ENCODE data around the gene ILKAP. TPM values are rescaled to one million over a fixed set of nuclear protein-coding genes. Genes with fewer than 3 reads are reported as not detected.

The ILKAP gene
- total and polyA plus RNA-seq, 2 of the 4 experiments (the other 2 are of a cell fraction): 13.3 to 44.2 TPM

GRCh38 chr2:238159661-238160205 lies 43.8 kb downstream of the ILKAP start:
- BruUV-seq (replicated peaks): no TSS peak
- Histone ChIP-seq H3K79me1 (ENCODE audit: low read depth in 1 of 2, low read length in 2 of 2) (no peaks in the 10 kb centered on the region; a peak in 1 of 4 replicates), H3K27me3 (ENCODE audit: control insufficient read depth, insufficient read depth, low read length) (peaks cover 2% of the 10 kb centered on the region; the same call in 1 of the 2 replicates), H2AFZ (replicated peaks; ENCODE audit: low read length, poor library complexity) (no peak overlapping the region), H3K27ac (ENCODE audit: insufficient read depth, low read length) (no peak overlapping the region), H3K4me3 (ENCODE audit: insufficient read depth, low read depth, low read length) (peak overlapping the region; percentile 44; the same call in 1 of the 2 replicates), H3K56ac (ENCODE audit: extremely low read depth, insufficient read depth, low read length) (no peak overlapping the region), H4K91ac (ENCODE audit: insufficient read depth, low read depth, low read length) (no peak overlapping the region), H3K4ac (ENCODE audit: low read depth, low read length) (peak overlapping the region; percentile 7; the same call in 1 of the 2 replicates), H3K23ac (ENCODE audit: low read depth, low read length) (no peak overlapping the region), H2BK20ac (ENCODE audit: low read depth, low read length) (no peak overlapping the region), H2BK15ac (ENCODE audit: low read depth, low read length) (no peak overlapping the region), H3K14ac (replicated peaks; ENCODE audit: low read depth, low read length) (no peak overlapping the region), H3K9me1 (ENCODE audit: insufficient read depth, low read length) (0 out of 2 replicates have a peak, but pooled peaks cover 3% of the 10 kb centered on the region), H3K36me3 (ENCODE audit: control insufficient read depth, insufficient read depth, low read length) (no peaks in the 10 kb centered on the region), H2AK5ac (ENCODE audit: low read depth, low read length) (no peak overlapping the region; the same call in 1 of the 2 replicates), H3K18ac (ENCODE audit: low read depth, low read length) (no peak overlapping the region), H2AK9ac (replicated peaks; ENCODE audit: low read depth, low read length, poor library complexity) (no peak overlapping the region), H3K9me3 (ENCODE audit: control insufficient read depth, insufficient read depth, low read length) (no peaks in the 10 kb centered on the region), H4K20me1 (ENCODE audit: insufficient read depth, low read length) (no peaks in the 10 kb centered on the region), H3K4me2 (ENCODE audit: low read depth, low read length) (peak overlapping the region; percentile 80; the same call in 1 of the 2 replicates), H3K9ac (ENCODE audit: low read depth, low read length) (peak overlapping the region; percentile 20; the same call in 1 of the 2 replicates), H3K4me1 (ENCODE audit: control insufficient read depth, insufficient read depth, low read length) (peaks cover 19% of the 10 kb centered on the region), H2BK5ac (ENCODE audit: low read depth, low read length, poor library complexity, severe bottlenecking) (no peak overlapping the region), H4K8ac (ENCODE audit: low read depth in 2 of 2, low read length in 2 of 2) (no peak overlapping the region), H2BK120ac (ENCODE audit: low read depth, low read length) (0 out of 2 replicates have a peak overlapping the region, but pooled peaks have one; percentile 5), H4K5ac (ENCODE audit: low read depth, low read length) (no peak overlapping the region)
- TF ChIP-seq CHD1 (IDR thresholded peaks at IDR 0.05; ENCODE audit: low read depth, low read length): no peak
- dilution Hi-C loops (cut with HindIII; ENCODE audit: low sequenced_read_pairs, unreplicated experiment): no loop called here
- no peak for ATAC-seq (ENCODE audit: low read depth)
- in situ Hi-C loops (cut with MboI; ENCODE audit: low sequenced_read_pairs): no loop called here
- WGBS, 2 experiments (ENCODE audit: extremely low coverage in 2 of 2, insufficient read length in 1 of 2): 80% methylated on average over 2 of the region's 10 CpGs; no CpG with 5 or more reads in 1 of the 2 experiments
- intact Hi-C loops (cut with micrococcal nuclease): loop anchor here (1.0 kb wide), 1 partner anchor 104 kb away; no protein-coding TSS in a partner anchor
- DNase-seq: no peak
- ChIA-PET CTCF (no interaction called here), POLR2A (ENCODE audit: unreplicated experiment) (no interaction called here)
